Gastroesophageal sphincter (tissue), 2 donors: Measurements from ENCODE around the gene C14orf119.

Experiments used
- EP300 ChIP-seq: sonication (generic); formaldehyde crosslinking; IDR thresholded peaks from one replicate; pipeline ENCODE4 v1.6.1; 2017; ENCODE audit warnings: antibody characterized with exemption, mild to moderate bottlenecking
- POLR2A ChIP-seq, 2 donors: fragments of 450-650 bp; IDR thresholded peaks; one replicate each; pipeline ENCODE4 v1.6.1; 2017; ENCODE audit warnings: antibody characterized with exemption in 2 of 2, mild to moderate bottlenecking in 2 of 2, moderate library complexity in 1 of 2

DNA sequence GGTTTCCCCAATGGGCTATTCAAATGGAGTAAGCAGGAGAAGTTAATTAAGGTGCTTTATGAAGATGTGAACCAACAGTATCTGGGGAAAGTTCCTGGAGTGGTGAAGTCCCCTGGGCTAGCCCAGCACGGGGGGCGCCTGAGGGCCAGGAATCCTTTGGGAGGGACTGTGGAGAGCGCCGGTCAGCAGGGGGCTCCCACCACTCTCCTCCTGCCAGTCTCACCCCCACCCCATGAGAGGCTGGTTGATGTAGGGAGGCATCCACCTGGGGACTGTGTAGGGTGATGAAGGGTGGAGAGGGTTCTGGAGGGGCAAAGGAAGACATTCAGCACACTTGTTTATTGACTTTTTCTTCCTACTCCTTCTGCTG is 19.3 kb downstream of the C14orf119 start:
- no peak for TF ChIP-seq EP300
- TF ChIP-seq POLR2A (IDR thresholded peaks at IDR 0.05): no peak
